ENCODE results near the gene CHN1.

The CHN1 gene

DNA sequence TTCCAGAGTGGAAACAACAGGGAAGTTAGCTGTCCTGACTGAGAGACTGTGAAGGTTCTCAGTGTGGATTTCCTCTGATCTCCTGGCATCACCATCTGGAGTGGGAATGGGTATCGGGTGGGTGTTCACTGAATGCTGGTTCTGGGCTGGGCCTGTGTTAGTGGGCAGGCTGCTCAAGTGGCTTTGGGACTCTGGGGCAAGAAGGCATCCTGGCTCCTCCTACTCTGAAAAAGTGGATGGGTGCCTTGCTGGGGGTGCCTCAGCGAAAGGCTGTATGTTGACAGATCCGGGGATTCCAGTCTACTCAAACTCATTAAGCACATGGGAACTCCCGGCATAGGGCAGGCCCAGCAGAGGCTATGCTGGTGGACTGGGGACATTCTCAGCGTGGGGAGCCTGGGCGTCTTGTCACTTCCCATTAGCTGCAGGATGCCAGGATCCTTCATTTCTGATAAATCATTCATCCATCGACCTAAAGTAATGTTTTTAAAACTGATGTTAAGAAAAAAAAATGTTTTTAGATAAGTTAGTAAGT lies 213.4 kb downstream of the CHN1 start:
- TF ChIP-seq, protein P1, sequence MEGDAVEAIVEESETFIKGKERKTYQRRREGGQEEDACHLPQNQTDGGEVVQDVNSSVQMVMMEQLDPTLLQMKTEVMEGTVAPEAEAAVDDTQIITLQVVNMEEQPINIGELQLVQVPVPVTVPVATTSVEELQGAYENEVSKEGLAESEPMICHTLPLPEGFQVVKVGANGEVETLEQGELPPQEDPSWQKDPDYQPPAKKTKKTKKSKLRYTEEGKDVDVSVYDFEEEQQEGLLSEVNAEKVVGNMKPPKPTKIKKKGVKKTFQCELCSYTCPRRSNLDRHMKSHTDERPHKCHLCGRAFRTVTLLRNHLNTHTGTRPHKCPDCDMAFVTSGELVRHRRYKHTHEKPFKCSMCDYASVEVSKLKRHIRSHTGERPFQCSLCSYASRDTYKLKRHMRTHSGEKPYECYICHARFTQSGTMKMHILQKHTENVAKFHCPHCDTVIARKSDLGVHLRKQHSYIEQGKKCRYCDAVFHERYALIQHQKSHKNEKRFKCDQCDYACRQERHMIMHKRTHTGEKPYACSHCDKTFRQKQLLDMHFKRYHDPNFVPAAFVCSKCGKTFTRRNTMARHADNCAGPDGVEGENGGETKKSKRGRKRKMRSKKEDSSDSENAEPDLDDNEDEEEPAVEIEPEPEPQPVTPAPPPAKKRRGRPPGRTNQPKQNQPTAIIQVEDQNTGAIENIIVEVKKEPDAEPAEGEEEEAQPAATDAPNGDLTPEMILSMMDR (IDR thresholded peaks at IDR 0.05; ENCODE audit: low read depth, low read length) = no peak
- in situ Hi-C loops (cut with HindIII; ENCODE audit: low sequenced_read_pairs) = no loop called here
- no peak for DNase-seq (ENCODE audit: low read depth, low spot score)
- no peak overlapping the region for H3K4me3 ChIP-seq (ENCODE audit: low read depth, low read length)

DNA sequence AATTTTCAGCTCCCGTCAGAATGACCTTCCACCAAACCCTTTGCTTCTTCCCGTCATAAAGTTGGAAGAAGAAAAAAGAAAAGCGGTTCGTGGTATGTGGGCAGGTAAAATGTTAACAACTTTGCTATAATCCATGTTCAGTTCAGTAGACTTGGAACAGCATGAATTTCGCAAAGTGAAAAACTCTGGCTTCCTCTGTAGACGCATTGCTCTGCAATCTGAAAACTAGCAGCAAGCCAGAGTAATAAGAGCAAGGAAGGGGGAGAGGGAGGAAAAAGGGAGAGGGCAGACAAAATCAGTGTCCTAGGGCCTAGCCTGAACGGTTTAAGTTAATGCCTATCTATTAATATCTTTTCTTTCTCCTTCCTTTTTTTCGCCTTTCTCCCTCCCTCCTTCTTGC lies 214.2 kb downstream of the CHN1 start:
- TF ChIP-seq, protein P1 (IDR thresholded peaks at IDR 0.05; ENCODE audit: low read depth, low read length) = no peak
- in situ Hi-C loops (cut with HindIII; ENCODE audit: low sequenced_read_pairs) = no loop called here
- DNase-seq (ENCODE audit: low read depth, low spot score) = no peak

DNA sequence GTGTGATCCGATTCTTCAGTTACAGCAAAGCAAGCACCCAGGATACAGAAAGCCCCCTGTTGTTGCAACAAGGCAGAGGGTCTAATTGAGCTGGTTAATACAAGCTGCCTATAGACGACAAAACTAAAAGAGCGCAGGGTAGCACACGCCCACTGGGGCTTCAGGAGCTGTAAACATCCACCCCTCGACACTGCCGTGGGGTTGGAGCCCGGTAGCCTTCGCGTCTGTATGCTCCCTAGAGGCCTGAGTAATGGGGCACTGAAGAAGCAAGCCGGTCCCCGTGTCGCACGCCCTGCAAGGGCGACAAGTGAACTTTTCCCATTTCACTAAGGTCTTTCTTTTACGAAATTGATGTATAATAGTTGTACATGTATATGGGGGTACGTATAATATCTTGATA lies 216.2 kb downstream of the CHN1 start:
- in situ Hi-C loops (cut with HindIII; ENCODE audit: low sequenced_read_pairs) = no loop called here
- no peak for DNase-seq (ENCODE audit: low read depth, low spot score)
- H3K4me3 ChIP-seq (ENCODE audit: low read depth, low read length) = no peak overlapping the region
- TF ChIP-seq, protein P1 (IDR thresholded peaks at IDR 0.05; ENCODE audit: low read depth, low read length) = no peak

More for the DNA sequence above, 214.2 kb downstream of the CHN1 start:
- H3K4me3 ChIP-seq (ENCODE audit: low read depth, low read length) = no peak overlapping the region

DNA sequence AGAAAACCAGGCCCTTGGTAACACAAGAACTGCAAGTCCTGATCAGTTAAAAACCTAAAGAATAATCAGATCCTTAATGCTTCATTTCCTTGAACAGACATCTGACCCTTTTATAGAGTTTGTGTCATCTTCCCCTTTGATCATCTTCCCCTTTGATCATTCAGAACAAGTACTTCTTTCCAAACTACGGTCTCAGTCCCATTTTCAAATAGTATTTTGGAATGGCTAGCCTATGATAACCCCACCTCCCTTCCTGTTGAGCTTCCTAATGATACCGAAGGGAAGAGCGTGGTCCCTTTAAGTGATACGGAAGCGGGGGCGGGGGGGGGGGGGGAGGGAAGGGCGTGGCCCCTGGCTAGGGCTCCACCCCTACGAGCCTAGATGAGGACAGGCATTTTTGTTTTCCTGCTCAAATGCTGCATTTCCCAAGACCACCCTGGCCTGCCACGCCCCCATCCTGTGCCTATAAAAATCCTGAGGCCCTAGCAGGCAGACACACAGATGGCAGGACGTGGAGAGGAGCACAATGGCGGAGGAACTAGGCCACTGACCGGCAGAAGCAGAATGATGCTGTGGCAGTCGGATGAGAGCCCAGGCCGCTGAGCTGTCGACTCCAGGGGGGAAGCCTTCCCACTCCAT lies 216.8 kb downstream of the CHN1 start:
- in situ Hi-C loops (cut with HindIII; ENCODE audit: low sequenced_read_pairs) = no loop called here
- no peak overlapping the region for H3K4me3 ChIP-seq (ENCODE audit: low read depth, low read length)
- TF ChIP-seq, protein P1 (IDR thresholded peaks at IDR 0.05; ENCODE audit: low read depth, low read length) = no peak
- no peak for DNase-seq (ENCODE audit: low read depth, low spot score)

DNA sequence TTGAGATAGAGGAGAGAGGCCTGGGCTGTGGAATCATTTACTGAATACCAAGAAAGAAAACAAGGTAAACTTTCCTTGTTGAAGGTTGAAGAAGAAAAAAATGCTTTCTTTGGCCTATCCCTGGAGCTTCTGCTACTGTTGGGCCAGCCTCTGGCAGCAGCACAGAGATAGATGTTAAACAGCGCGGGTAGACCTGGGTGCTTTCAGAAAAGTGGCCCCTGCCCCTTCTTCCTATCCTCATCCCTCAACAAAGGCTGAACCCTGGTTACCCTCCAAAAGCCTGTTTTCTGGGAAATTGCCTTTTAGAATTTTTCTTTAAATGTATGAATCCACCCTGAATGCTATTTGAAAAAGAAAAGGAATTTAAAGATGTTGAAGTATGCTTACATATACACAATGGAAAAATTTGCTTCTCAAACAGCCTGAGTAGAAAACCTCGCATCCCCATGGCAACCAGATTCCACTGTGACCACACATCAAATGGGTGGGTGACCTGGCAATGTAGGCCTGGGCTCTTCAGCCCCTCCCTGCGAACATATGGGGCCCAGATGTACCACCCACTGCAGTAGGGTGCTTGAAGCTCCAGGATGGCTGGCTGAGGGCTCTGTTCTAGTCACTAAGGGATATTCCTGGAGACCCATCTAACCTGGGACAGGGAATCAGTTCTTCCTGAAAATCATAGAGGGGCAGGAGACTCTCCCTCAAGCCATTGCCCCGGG lies 217.5 kb downstream of the CHN1 start:
- TF ChIP-seq, protein P1 (IDR thresholded peaks at IDR 0.05; ENCODE audit: low read depth, low read length) = no peak

DNA sequence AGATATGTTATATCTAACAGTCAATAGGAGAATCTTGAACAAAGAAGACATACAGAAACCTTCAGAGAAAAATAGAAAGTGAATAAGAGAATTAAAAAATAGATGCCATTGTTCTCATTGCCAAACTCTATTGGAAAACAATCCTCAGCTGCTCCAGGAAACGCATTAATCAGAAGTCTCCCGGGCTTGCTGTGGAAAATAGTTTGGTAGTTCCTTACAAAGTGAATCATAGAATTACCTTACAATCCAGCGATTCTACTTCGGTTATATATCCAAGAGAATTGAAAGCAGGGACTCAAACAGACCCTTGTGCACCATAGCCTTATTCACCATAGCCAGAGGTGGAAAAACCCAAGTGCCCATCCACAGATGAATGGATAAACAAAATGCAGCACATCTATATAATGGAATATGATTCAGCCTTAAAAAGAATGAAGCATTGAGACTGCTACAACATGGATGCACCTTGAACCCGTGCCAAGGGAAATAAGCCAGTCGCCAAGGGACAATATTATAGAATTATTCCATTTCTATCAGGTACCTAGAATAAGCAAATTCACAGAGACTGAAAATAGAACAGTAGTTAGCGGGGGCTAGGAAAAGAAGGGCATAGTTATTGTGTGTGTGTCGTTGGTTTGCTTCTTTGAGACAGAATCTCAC lies 219.0 kb downstream of the CHN1 start:
- DNase-seq (ENCODE audit: low read depth, low spot score) = peak; percentile 64
- in situ Hi-C loops (cut with HindIII; ENCODE audit: low sequenced_read_pairs) = no loop called here
- no peak overlapping the region for H3K4me3 ChIP-seq (ENCODE audit: low read depth, low read length)
- TF ChIP-seq, protein P1 (IDR thresholded peaks at IDR 0.05; ENCODE audit: low read depth, low read length) = no peak

More for the DNA sequence above, 217.5 kb downstream of the CHN1 start:
- peak; percentile 99 for DNase-seq (ENCODE audit: low read depth, low spot score)
- in situ Hi-C loops (cut with HindIII; ENCODE audit: low sequenced_read_pairs) = no loop called here
- no peak overlapping the region for H3K4me3 ChIP-seq (ENCODE audit: low read depth, low read length)
